SW480 (cell line): Measurements from ENCODE around the gene MCU.
A peak's percentile ranks its signal among the peaks of the same experiment; 100 is the strongest.

Source experiments
- DNase-seq: peaks from one replicate; pipeline ENCODE4 v3.0.0-alpha.2; 2016; ENCODE audit warnings: low spot score

Gene MCU

DNA sequence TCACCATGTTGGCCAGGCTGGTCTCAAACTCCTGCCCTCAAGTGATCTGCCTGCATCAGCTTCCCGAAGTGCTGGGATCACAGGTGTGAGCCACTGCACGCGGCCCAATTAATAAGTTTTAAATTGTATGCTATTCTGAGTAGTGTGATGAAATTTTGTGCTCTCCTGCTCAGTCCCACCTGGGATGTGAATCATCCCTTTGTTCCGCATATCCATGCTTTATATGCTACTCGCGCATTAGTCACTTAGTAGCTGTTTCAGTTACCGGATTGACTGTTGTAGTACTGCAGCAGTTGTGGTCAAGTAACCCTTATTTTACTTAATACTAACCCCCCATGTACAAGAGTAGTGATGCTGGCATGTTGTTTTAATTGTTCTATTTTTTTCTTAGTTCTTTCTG, 154.3 kb downstream of the MCU start:
- peak; percentile 18 for DNase-seq

DNA sequence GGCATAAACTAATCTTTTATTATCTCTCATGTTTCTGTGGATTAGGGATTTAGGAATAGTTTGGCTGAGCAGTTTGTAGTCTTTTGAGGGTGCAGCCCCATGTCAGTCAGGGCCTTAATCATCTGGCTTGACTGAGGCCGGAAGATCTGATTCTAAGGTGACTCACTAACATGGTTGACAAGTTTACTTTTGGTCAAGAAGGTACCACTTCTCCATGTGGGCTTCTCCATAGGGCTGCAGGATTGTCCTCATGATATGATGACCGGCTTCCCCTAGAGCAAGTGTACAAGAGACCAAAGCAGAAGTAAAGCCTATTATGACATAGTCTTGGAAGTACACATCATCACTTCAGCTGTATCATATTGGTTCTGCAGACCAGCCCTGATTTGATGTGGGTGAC, 155.7 kb downstream of the MCU start:
- DNase-seq = no peak

DNA sequence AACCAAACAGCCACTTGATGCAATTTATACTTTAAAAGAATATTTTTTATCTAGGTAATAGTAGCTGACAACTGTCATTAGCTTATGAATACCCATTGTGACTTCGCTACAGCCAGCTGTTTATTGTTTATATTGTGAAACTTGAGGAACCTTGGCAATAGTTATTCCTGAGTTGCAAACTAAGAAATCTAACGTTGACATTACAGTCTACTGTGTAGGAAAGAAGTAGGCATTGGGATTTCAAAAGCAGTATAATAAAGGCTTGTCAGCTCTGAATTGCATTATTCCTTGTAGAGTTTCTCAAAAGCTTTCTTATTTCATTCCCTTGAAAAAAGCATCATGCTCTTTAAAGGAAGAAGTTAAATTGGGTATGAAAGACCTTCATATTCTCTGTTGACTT, 158.9 kb downstream of the MCU start:
- DNase-seq = no peak

DNA sequence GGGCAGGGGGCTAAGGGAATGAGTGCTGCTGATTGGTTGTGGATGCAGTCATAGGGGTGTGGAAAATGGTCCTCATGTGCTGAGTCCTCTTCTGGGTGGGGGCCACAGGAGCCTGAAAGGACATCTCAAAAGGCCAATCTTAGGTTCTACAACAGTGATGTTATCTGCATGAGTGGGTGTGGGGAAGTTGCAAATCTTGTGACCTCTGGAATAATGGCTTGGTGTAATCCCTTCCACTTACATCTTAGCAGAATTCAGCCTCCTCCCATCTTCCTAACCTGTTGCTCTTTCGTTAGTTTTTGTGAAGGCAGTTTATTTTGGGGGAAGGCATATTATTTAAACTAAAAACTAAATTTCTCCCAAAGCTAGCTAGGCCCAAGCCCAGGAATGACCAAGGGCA, 159.6 kb downstream of the MCU start:
- DNase-seq = no peak

DNA sequence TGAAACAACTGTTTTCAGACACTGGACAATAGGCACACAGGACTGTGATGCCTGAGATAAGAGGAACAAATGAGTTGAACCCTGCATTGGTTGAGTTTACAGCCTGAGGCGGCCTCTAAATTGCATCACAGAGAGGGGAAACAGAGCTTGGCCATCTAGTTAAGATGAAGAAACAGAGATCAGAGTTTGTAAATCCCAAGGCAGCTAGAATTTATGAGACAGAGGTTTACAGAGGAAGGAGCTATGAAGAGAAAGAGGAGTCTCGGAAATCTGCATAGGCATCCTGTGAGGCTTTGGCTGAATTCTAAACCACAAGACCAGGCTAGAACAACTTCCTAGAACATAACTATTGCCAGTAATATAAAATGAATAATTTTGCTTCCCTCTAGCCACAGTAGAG, 160.6 kb downstream of the MCU start:
- no peak for DNase-seq

DNA sequence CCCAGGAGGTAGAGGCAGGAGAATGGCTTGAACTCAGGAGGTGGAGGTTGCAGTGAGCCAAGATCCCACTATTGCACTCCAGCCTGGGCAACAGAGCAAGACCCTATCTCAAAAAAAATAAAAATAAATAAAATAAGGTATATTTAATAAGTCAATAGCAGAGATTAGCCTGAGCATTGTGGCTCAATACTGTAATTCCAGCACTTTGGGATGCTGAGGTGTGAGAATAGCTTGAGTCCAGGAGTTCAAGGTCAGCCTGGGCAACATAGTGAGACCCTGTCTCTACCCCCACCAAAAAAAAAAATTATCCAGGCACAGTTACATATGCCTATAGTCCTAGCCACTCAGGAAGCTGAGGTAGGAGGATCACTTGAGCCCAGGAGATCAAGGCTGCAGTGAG, 163.2 kb downstream of the MCU start:
- DNase-seq = no peak

DNA sequence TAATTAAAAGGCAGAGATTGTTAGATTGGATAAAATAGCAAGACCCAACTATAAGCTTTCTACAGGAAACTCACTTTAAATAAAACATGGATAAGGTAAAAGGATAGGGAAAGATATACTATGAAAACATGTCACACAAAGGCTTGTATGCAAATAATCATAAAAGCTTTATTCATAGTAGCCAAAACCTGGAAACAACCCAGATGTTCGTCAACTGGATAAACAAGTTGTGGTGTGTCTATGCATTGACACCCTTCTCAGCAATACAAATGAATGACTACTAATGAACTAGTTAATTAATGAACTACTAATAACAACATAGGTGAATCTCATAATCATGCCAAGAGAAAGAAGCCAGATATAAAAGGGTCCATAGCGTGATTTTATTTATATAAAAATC, 163.8 kb downstream of the MCU start:
- DNase-seq = no peak

DNA sequence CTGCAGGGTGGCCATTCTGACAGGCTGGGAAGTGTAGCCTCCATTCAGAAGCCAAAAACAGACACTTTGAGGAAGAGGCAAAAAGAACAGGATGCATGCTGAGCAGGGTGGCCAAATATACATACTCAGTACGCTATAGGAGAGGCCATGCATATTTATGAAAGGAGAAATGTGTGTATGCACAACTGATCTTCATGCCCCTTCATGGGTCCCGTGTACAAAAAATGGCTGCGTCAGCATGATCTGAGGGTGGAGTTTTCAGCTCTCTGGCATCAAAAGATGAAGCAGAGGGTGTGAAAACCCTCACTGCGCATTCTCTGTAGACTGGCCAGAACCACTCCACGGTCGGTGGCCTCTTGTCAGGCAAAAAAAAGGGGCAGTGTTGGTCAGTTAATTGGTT, 166.1 kb downstream of the MCU start:
- no peak for DNase-seq

DNA sequence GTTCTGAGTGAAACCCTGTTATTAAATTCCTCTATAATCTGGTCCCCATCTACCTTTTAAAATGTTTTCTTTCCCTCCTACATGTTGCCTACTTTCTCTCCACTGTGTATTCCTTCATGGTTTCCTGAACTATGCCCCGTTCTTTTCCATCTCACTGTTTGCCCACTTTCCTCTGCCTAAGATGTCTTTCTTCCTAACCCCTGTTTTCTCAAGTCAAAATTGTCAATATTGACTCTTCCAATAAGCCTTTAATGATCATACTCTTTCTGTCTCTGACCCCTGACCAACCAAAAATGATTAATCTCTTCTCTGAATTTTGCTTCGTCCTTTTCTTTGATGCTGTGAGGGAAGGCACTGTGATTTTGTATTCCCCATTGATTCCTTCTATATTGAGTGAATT, 171.0 kb downstream of the MCU start:
- no peak for DNase-seq

DNA sequence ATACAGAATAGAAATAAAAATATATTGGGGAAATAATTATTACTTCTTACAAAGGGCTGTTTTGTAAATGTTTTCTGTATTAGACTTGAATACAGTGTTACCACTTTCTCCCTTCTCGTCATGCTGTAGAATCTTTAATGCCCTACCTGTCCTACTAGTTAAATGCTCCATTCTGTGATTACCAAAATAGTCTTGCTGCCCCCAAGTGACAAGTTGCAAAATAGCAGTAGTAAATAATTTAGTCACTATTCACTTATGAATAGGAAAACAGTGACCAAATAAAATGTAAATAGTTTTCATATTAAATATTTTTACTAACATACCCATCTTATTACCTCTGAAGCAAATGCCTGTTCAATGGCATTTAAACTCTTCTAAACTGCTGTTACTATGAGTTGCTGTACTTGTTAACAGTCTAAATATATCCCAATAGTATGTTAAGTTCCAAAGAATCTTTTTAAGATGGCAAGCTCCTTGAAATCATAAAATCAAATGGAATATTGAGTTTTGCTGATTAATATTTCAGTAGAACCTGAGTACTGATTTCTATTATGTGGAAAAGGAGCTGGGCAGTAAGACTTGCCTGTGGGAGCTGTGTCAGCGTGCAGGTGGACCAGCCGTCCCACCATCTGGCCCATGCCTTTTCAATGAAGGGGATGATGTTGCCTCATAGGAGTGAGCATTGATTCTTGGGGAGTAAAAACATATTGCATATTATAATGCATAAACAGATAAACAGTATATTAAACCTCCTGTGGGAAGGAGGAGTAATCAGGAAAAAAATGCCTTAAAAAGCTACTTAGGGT, 183.5 kb downstream of the MCU start:
- DNase-seq = peak; percentile 54

DNA sequence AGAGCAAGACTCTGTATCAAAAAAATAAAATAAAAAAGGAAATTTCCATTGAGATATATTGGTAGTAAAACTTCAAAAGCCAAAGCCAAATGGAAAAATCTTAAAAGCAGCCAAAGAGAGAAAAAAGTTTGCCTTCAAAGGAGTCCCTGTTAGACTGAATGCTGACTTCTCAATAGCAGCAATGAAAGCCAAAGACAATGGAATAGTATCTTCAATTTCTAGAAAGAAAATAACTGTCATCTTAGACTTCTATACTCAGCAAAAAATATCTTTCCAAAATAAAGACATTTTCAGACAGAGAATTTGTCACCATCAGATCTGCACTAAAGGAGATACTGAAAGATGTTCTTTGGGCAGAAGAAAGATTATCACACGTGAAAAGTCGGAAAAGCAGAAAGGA, 187.3 kb downstream of the MCU start:
- no peak for DNase-seq

DNA sequence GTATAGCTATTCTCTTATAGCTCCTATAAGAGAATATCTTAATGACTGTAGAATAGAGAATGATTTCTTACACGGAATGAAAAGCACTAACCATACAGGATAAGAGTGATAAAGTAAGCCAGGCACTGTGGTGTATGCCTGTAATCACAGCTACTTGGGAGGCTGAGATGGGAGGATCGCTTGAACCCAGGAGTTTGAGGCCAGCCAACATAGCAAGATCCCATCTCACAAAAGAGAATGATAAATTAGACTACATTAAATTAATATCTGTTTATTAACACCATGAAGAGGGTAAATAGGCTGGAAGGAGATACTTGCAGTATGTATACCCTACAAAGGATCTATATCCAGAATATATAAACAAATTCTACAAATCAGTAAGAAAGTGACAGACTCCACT, 189.3 kb downstream of the MCU start:
- DNase-seq = no peak

DNA sequence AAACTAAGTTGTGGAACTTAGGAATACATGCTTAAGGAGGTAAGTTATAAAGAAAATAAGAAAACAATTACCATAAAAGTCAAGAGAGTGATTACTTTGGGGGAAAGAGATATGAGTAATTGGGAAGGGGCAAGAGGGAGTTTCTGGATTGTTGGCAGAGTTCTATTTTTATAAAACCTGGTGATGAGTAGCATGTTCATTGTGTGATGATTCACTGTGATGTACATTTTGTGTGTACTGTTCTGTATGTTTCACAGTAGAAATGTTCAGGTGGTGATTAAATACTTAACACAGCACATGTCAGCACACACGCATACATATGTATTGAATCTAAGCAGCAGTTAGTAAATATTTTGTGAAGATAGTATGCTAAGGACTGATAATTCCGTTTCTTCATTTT, 191.9 kb downstream of the MCU start:
- no peak for DNase-seq

DNA sequence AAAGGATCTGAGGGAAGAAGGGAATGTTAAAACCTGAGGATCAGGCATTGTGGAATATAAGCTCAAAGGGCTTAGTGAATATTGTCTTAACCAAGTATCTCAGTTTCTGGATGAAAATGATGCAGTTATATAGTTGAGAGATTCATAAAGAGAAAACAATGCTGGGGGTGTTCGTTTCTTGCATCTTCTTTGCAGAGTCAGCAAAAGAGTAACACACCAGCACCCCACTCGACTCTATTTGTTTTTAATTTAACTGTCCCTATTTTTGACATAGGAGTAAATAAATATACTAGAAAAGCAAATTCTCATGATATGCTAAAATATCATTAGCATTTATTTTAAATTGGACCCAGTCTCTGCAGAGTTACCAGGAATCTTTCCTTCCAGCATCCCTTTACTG, 194.0 kb downstream of the MCU start:
- DNase-seq = no peak

DNA sequence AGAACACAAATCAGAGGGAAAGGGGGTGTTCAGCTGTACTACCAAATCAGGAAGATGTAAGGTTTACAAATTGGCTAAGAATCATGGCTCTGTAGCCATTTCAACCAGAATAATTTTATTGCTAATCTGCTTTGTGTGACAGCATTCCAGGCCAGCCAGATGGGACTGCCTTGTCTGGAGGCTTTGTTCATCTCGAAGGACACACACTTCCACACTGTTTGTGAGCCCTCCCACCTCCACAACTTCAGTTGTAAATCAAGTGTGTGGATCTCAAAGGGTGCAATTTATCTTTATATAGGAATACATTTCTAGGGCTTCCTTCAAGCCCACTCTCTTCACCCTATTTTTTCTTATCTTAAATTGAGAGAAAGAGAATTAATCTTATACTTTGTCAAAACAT, 194.7 kb downstream of the MCU start:
- DNase-seq = no peak

DNA sequence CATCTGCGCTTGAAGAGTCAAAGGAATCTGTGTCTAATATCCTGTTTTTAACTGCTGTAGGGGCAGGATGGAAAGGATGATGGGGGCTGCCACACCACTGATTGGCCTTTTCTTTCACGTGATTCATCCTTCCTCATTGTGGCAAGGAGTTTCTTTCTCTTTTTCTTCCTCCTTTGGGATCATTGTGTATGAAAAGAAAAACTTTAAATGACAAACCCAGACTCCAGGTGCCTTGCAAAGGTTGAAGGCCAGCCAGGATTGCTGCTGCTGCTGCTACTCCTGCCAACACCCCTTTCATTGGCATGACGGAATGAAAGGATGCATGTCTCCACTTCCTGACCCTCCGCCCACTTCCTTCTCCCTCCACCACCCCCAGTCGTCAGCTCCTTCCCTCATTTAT, 195.1 kb downstream of the MCU start:
- no peak for DNase-seq

DNA sequence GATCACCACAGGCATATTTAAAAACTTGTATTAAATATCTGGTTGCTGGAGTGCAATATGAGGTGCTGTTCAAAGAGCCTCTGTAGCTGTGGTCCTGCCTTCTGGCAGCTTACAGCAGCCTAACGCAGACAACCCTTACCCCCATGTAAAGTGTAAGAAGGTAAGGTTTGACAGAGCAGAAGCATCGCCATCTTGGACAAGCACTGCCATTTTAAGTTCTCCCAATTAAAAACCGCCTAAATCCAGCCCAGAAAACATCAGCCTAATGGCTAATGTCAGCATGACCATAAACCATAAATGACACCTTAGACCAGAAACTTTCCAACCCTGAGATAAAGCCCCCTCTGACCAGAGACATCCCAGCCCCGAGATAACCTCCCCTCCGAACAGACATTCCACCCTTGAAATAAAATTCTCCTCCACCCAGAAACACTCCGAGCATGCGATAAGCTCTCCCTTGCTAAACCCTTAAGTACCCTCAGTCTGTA, 196.3 kb downstream of the MCU start:
- DNase-seq = no peak

DNA sequence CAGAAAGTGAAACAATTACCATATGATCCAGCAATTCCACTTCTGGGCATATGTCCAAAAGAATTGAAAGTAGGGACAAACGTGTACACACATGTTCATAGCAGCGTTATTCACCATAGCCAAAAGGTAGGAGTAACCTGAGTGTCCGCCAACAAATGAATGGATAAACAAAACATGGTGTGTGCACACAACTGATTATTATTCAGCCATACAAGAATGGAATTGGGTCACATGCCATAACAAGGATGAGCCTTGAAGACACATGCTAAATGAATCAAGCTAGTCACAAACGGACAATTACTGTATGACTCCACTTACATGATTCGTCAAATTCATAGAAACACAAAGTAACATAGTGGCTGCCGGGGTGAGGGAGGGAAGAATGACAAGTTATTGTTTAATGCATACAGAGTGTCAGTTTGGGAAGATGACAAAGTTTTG, 197.5 kb downstream of the MCU start:
- DNase-seq = no peak

DNA sequence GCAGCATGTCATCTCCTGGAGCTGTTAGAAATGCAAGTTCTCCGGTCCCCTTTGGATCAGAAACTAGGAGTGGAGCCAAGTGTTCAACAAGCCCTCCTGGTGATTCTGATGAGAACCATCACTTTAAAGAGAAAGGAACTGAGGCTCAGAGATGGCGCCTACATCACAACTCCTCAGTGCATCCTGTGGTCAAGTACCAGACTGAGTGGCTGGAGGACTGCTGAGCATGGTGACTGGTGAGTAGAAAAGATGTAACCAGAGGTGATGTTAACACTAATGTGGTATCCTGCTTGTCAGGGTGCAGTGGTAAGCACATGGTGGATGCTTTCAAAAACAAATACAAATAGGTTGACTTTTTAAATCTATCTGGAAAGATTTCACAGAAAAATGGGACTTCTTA, 198.1 kb downstream of the MCU start:
- no peak for DNase-seq

DNA sequence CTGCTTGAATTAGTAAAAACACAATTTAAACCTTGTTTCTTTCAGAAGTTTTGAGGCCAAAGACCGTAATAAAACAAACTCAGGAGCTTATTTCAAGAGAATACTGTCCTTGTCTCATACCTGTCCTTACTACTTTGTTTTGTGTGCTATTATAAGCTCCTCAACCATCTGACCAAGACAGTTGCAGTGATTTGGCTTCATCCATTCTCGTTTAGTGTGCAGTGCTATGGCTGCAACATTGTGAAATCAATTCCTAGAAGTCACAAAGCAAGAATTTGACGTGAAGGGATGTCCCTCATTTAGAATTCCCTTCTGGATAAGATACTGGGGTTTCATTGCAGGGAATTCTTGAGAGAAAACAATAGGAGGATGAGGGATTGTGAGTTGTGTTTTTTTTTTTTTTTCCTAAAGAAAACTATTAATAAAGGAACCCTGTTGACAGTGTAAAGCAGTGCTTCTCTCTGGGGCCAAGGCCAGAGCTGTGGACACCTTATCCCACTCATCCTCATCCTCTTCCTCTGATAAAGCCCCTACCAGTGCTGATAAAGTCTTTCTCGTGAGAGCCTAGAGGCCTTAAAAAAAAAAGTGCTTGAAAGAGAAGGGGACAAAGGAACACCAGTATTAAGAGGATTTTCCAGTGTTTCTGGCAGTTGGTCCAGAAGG, 201.3 kb downstream of the MCU start, which contains the start of gene OIT3:
Gene OIT3, plus strand, starts transcription at position 604 of the 663 bp plus-strand sequence. CDS start 60 bp downstream, outside the sequence.
- DNase-seq = no peak

DNA sequence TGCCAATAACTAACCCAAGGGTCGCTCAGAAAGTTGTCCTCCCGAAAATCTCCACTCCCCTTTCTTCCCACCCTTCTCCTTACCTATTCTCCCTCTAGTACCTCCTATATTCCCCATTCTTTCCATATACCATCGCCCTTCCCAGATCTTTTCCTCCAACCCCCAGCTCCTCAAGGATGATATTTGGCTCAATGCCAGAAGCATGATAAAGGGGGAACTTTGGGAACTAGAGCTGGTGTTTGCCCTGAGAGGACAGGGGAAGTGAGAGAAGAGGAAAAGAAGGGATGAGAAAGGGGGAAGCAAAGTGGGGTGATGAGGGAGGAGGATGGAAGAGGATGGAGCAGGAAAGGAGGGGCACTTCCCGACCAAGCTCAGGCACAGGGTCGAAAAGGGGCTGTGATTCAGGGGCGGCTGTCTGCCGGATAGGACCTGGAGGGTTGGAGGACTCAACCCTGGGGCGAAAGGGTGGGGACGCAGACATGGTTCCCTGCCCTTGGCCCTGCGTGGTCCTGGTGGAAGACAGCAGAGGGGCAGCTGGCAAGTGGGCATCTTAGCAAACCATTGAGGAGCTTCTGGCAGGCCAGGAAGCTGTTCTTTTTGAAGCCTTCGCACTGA, 203.4 kb downstream of the MCU start:
- no peak for DNase-seq

DNA sequence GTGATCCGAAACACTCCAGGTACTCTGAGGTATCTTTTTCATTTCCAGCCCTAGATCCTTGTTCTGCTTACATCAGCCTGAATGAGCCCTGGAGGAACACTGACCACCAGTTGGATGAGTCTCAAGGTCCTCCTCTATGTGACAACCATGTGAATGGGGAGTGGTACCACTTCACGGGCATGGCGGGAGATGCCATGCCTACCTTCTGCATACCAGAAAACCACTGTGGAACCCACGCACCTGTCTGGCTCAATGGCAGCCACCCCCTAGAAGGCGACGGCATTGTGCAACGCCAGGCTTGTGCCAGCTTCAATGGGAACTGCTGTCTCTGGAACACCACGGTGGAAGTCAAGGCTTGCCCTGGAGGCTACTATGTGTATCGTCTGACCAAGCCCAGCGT, 206.7 kb downstream of the MCU start:
- no peak for DNase-seq

DNA sequence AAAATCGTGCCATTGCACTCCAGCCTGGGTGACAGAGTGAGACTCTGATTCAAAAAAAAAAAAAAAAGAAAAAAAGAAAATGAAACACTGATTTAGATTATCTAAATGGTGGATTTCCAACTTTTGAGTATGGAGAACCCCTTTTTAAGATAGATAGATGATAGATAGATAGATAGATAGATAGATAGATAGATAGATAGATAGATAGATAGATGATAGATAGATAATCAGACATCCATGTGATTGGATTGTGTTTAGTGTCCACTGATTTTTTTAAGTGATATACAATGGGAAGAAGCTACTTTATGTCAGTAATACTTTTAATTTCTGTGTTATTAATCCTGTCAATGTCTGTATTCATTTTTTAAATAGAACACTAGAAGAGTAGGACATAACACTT, 207.6 kb downstream of the MCU start:
- DNase-seq = no peak
